ENCODE results near the gene ADCK1. TPM values are rescaled to one million over a fixed set of nuclear protein-coding genes. Genes with fewer than 3 reads are reported as not detected.
"Not testable (repeated sequence)": the region's sequence is repeated elsewhere in the genome, so short reads cannot be mapped to it uniquely, and the experiment has no call there.

ADCK1 gene
- total RNA-seq, 4 donors from 2014 or later: 6.0 to 16.0 (median 9.0) TPM

DNA sequence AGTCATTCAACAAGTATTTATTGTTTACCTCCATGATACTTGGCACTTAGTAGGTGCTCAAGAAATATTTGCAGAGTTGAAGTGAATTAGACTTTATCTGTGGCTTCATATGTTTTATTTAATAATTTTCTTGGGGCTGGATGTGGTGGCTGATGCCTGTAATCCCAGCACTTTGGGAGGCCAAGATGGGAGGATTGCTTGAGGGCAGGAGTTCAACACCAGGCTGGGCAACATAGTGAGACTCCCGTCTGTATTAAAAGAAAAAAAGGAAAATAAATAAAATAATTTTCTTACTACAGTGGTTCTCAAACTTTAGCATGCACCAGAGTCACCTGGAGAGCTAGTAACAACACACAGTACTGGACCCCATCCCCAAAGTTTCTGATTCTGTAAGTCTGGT, 905 bp downstream of the ADCK1 start:
- H3K4me3 ChIP-seq: peak overlapping the region; percentile 71
- no peaks in the 10 kb centered on the region for H3K9me3 ChIP-seq
- no peak for TF ChIP-seq EP300 (IDR thresholded peaks at IDR 0.05)
- no peaks in the 10 kb centered on the region for H3K27me3 ChIP-seq
- no peaks in the 10 kb centered on the region for H3K36me3 ChIP-seq
- DNase-seq (ENCODE audit: low spot score in 2 of 2): no peak
- H3K27ac ChIP-seq: peak overlapping the region; percentile 77
- peaks cover 10% of the 10 kb centered on the region for H3K4me1 ChIP-seq
- WGBS: 91% methylated on average over 1 of the region's 1 CpG

DNA sequence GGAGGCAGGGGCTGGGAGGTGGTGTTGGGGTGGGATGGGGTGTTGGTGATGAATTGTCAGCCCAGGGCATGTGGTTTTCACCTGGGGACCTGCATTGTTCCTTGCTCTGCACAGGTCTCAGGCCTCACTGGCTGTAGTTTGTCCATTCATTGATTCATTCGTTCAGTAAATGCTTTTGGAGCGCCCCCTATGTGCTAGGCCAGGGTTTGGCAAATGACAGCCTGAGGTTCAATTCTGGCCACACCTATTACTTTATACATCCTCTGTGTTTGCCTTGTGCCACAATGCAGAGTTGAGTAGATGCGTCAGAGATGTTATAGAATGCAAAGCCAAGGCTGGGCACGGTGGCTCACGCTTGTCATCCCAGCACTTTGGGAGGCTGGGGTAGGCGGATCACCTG, 4.7 kb downstream of the ADCK1 start:
- peaks cover 7% of the 10 kb centered on the region for H3K4me1 ChIP-seq
- H3K9me3 ChIP-seq: no peaks in the 10 kb centered on the region
- no peaks in the 10 kb centered on the region for H3K27me3 ChIP-seq
- TF ChIP-seq EP300 (IDR thresholded peaks at IDR 0.05): no peak
- TF ChIP-seq POLR2AphosphoS5 (IDR thresholded peaks at IDR 0.05): no peak
- TF ChIP-seq, protein P1, sequence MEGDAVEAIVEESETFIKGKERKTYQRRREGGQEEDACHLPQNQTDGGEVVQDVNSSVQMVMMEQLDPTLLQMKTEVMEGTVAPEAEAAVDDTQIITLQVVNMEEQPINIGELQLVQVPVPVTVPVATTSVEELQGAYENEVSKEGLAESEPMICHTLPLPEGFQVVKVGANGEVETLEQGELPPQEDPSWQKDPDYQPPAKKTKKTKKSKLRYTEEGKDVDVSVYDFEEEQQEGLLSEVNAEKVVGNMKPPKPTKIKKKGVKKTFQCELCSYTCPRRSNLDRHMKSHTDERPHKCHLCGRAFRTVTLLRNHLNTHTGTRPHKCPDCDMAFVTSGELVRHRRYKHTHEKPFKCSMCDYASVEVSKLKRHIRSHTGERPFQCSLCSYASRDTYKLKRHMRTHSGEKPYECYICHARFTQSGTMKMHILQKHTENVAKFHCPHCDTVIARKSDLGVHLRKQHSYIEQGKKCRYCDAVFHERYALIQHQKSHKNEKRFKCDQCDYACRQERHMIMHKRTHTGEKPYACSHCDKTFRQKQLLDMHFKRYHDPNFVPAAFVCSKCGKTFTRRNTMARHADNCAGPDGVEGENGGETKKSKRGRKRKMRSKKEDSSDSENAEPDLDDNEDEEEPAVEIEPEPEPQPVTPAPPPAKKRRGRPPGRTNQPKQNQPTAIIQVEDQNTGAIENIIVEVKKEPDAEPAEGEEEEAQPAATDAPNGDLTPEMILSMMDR (IDR thresholded peaks at IDR 0.05): no peak
- no peak for TF ChIP-seq POLR2A (IDR thresholded peaks at IDR 0.05)
- no peaks in the 10 kb centered on the region for H3K36me3 ChIP-seq
- WGBS: 74% methylated on average over 4 of the region's 6 CpGs
- DNase-seq (ENCODE audit: low spot score in 2 of 2): no peak
- H3K4me3 ChIP-seq: no peak overlapping the region
- no peak overlapping the region for H3K27ac ChIP-seq

DNA sequence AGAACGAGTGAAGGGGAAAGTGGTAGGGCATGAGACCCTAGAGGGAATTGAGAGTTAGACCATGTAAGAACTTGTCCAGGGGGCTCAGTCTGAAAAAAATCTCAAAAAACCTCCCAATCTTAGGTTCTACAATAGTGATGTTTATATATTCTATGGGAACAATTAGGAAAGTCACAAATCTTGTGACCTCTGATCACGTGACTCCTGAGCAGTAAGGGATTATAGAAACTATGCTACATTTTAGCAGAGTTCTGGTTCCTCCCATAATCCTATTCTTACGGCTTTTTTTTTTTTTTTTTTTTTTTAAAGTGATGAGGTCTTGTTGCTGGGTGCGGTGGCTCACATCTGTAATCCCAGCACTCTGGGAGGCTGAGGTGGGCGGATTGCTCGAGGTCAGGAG, 5.8 kb downstream of the ADCK1 start:
- H3K36me3 ChIP-seq: no peaks in the 10 kb centered on the region
- H3K9me3 ChIP-seq: no peaks in the 10 kb centered on the region
- 84% methylated on average over 6 of the region's 6 CpGs for WGBS
- no peak overlapping the region for H3K4me3 ChIP-seq
- no peaks in the 10 kb centered on the region for H3K27me3 ChIP-seq
- peaks cover 2% of the 10 kb centered on the region for H3K4me1 ChIP-seq
- no peak overlapping the region for H3K27ac ChIP-seq
- no peak for DNase-seq (ENCODE audit: low spot score in 2 of 2)
- no peak for TF ChIP-seq POLR2A (IDR thresholded peaks at IDR 0.05)
- no peak for TF ChIP-seq POLR2AphosphoS5 (IDR thresholded peaks at IDR 0.05)
- no peak for TF ChIP-seq EP300 (IDR thresholded peaks at IDR 0.05)
- TF ChIP-seq, protein P1 (IDR thresholded peaks at IDR 0.05): no peak

DNA sequence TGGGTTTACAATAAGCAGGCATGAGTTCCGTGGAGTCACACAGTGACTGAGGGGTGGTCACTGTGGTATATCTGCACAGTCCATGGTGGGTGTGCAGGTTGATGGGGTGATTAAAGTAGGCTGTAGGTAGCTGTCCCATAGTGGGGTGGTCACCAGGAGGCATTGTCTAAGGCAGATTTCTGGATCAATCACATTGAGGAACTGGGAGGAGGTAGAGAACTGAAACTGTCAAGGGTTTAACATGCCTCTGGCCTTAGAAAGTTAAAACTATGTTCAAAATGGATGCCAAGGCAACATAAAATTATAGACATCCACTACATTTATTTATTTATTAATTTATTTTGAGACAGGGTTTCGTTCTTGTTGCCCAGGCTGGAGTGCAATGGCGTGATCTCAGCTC, 8.3 kb downstream of the ADCK1 start:
- 93% methylated on average over 3 of the region's 3 CpGs for WGBS
- Histone ChIP-seq H3K4me1 (no peaks in the 10 kb centered on the region), H3K27me3 (no peaks in the 10 kb centered on the region), H3K36me3 (no peaks in the 10 kb centered on the region), H3K4me3 (no peak overlapping the region), H3K27ac (no peak overlapping the region), H3K9me3 (no peaks in the 10 kb centered on the region)
- TF ChIP-seq EP300 (IDR thresholded peaks at IDR 0.05) (no peak), POLR2A (IDR thresholded peaks at IDR 0.05) (no peak), POLR2AphosphoS5 (IDR thresholded peaks at IDR 0.05) (no peak)
- TF ChIP-seq, protein P1 (IDR thresholded peaks at IDR 0.05): no peak
- DNase-seq (ENCODE audit: low spot score in 2 of 2): no peak

DNA sequence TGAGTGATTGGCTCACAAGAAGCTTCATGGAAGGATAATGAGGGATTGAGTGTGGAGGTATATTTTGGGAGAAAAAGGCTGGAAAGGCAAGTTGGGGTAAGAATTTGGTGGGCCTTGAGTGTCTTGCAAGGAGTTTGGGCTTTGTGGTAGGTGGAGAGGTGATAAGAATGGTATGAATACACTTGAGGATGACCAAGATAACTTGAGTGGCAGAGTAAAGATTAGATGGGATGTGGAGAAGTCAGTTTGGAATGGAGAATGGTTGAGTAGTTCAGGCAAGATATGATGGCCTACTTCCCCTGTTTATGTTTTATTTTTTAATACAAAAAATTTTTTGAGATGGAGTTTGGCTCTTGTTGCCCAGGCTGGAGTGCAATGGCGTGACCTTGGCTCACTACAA, 9.1 kb downstream of the ADCK1 start:
- Histone ChIP-seq H3K27me3 (no peaks in the 10 kb centered on the region), H3K4me3 (no peak overlapping the region), H3K27ac (no peak overlapping the region), H3K36me3 (no peaks in the 10 kb centered on the region), H3K9me3 (no peaks in the 10 kb centered on the region), H3K4me1 (no peaks in the 10 kb centered on the region)
- TF ChIP-seq POLR2AphosphoS5 (IDR thresholded peaks at IDR 0.05) (no peak), POLR2A (IDR thresholded peaks at IDR 0.05) (no peak), EP300 (IDR thresholded peaks at IDR 0.05) (no peak)
- TF ChIP-seq, protein P1 (IDR thresholded peaks at IDR 0.05): no peak
- DNase-seq (ENCODE audit: low spot score in 2 of 2): no peak
- WGBS: 100% methylated on average over 1 of the region's 1 CpG

DNA sequence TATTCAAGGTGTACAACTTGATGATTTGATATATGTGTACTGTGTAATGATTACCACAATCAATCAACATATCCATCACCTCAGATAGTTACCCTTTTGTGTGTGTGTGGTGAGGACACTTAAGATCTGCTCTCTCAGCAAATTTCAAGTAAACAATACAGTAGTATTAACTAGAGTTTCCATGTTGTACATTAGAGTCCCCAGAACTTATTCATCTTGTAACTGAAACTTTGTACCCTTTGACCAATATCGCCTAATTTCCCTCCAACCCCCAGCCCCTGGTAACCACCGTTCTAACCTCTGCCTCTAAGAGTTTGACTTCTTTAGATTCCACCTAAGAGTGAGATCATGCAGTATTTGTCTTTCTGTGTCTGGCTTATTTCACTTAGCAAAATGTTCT, 12.1 kb downstream of the ADCK1 start:
- Histone ChIP-seq H3K4me1 (no peaks in the 10 kb centered on the region), H3K4me3 (no peak overlapping the region), H3K27ac (no peak overlapping the region), H3K27me3 (no peaks in the 10 kb centered on the region), H3K9me3 (no peaks in the 10 kb centered on the region), H3K36me3 (no peaks in the 10 kb centered on the region)
- DNase-seq (ENCODE audit: low spot score in 2 of 2): no peak
- 86% methylated on average over 2 of the region's 2 CpGs for WGBS
- TF ChIP-seq EP300 (IDR thresholded peaks at IDR 0.05) (no peak), POLR2A (IDR thresholded peaks at IDR 0.05) (no peak), POLR2AphosphoS5 (IDR thresholded peaks at IDR 0.05) (no peak)
- TF ChIP-seq, protein P1 (IDR thresholded peaks at IDR 0.05): no peak

DNA sequence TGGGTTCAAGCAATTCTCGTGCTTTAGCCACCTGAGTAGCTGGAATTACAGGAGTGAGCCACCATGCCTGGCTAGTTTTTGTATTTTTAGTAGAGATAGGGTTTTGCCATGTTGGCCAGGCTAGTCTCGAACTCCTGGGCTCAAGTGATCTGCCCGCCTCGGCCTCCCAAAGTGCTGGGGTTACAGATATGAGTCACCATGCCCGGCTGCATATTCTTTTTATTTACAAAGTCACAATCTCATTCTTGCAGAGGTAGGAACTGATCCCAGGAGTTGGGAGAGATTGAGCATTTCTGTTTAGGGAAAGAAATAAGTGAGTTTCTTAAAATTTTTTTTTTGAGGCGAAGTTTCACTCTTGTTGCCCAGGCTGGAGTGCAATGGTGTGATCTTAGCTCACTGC, 12.8 kb downstream of the ADCK1 start:
- H3K9me3 ChIP-seq; H3K36me3 ChIP-seq; H3K4me3 ChIP-seq; H3K27me3 ChIP-seq; H3K27ac ChIP-seq; H3K4me1 ChIP-seq; DNase-seq (ENCODE audit: low spot score in 2 of 2): not testable (repeated sequence)
- WGBS: 86% methylated on average over 6 of the region's 6 CpGs

Measured in suprapubic skin (tissue), 4 donors.